Panc1 (cell line): ENCODE data around the gene NRCAM. TPM values are rescaled to one million over a fixed set of nuclear protein-coding genes. Genes with fewer than 3 reads are reported as not detected.

ENCODE experiments used
- ATAC-seq: fragments of 200-7000 bp; cut with Tn5 transposase; 2 replicates; pipeline ENCODE4 v1.9.1; 2020; ENCODE audit warnings: mild to moderate bottlenecking, moderate library complexity
- BruUV-seq: library from RNA; stranded (reverse); fragments of 400-500 nt; replicated peaks from 2 replicates; lab custom pipeline; 2021; lab: Mats Ljungman, UMichigan
- CTCF ChIA-PET: fragments of 300-600 bp; sonication (Branson Sonifier 250); formaldehyde crosslinking; loops from one replicate; lab custom pipeline; 2022; ENCODE audit warnings: antibody characterized with exemption; lab: Charles Lee
- POLR2A ChIA-PET: fragments of 300-600 bp; sonication (Branson Sonifier 250); formaldehyde crosslinking; loops from one replicate; lab custom pipeline; 2022; ENCODE audit warnings: antibody characterized with exemption; lab: Charles Lee
- DNase-seq: peaks from one replicate; pipeline ENCODE4 v3.0.0-alpha.2; 2010; ENCODE audit warnings: low read depth, low spot score
- H3K27ac ChIP-seq: 2 replicates; pipeline ENCODE4 v1.5.1; 2011; ENCODE audit warnings: mild to moderate bottlenecking, low read length, inconsistent platforms
- H3K27me3 ChIP-seq: fragments of 200-500 bp; sonication (Bioruptor generic); 2 replicates; pipeline ENCODE4 v1.6.0; 2014; ENCODE audit warnings: low read length, inconsistent platforms; ENCODE audit not compliant: control insufficient read depth, insufficient read depth
- H3K36me3 ChIP-seq: fragments of 200-500 bp; sonication (Bioruptor generic); 2 replicates; pipeline ENCODE4 v1.5.1; 2014; ENCODE audit warnings: inconsistent platforms, mild to moderate bottlenecking, low read length, moderate library complexity; ENCODE audit not compliant: control insufficient read depth, insufficient read depth
- H3K4me1 ChIP-seq: 2 replicates; pipeline ENCODE4 v1.5.1; 2011; ENCODE audit warnings: inconsistent platforms, mild to moderate bottlenecking, low read length, moderate library complexity; ENCODE audit not compliant: control insufficient read depth, insufficient read depth
- H3K4me3 ChIP-seq, 2 experiments: 2 replicates each; pipeline ENCODE4 v1.5.1; 2011 to 2012; ENCODE audit warnings: low read depth in 2 of 2, low read length in 2 of 2, mild to moderate bottlenecking in 2 of 2, inconsistent platforms in 1 of 2, moderate library complexity in 1 of 2
- H3K9me3 ChIP-seq: fragments of 200-500 bp; sonication (Bioruptor generic); 2 replicates; pipeline ENCODE4 v1.5.1; 2014; ENCODE audit warnings: low read depth, mild to moderate bottlenecking, inconsistent platforms, low read length, moderate library complexity; ENCODE audit not compliant: control insufficient read depth, insufficient read depth
- POLR2AphosphoS5 ChIP-seq: IDR thresholded peaks from 2 replicates; pipeline ENCODE4 v1.6.1; 2012; ENCODE audit warnings: mild to moderate bottlenecking, low read depth, low read length, moderate library complexity
- SIN3A ChIP-seq: IDR thresholded peaks from 2 replicates; pipeline ENCODE4 v1.6.1; 2012; ENCODE audit warnings: low read depth, mild to moderate bottlenecking, low read length, moderate library complexity, borderline replicate concordance; ENCODE audit not compliant: insufficient read depth
- TCF7L2 ChIP-seq: IDR thresholded peaks from 2 replicates; pipeline ENCODE4 v1.6.1; 2011; ENCODE audit warnings: mild to moderate bottlenecking, low read depth, low read length, inconsistent platforms
- in situ Hi-C: cut with HindIII; loops from 2 replicates; pipeline ENCODE4 v1.10.0; 2016; ENCODE audit warnings: low sequenced_read_pairs, low pct_unique_long_range_greater_than_20kb
- intact Hi-C: fragments of 100-400 bp; cut with micrococcal nuclease; formaldehyde crosslinking; loops from one replicate; pipeline ENCODE4 v1.10.0; 2022; ENCODE audit not compliant: unreplicated experiment
- total RNA-seq: library from RNA; stranded (reverse); gene quantifications from one replicate; pipeline ENCODE4 v1.2.1, GENCODE V29; 2021; ENCODE audit not compliant: unreplicated experiment
- TF ChIP-seq, protein P1 (sequence below), 2 experiments: IDR thresholded peaks; 2 replicates each; pipeline ENCODE4 v1.6.1; 2011 to 2012; ENCODE audit warnings: low read depth in 2 of 2, control low read depth in 1 of 2, low read length in 1 of 2, mild to moderate bottlenecking in 1 of 2, moderate library complexity in 1 of 2; ENCODE audit not compliant: insufficient read depth in 1 of 2
- TF ChIP-seq, protein P2 (sequence below): fragments of 450-650 bp; IDR thresholded peaks from 2 replicates; pipeline ENCODE4 v1.5.1; 2017; ENCODE audit warnings: mild to moderate bottlenecking

NRCAM gene
- total RNA-seq, 1 experiment from 2014 or later = 0.21 TPM

DNA sequence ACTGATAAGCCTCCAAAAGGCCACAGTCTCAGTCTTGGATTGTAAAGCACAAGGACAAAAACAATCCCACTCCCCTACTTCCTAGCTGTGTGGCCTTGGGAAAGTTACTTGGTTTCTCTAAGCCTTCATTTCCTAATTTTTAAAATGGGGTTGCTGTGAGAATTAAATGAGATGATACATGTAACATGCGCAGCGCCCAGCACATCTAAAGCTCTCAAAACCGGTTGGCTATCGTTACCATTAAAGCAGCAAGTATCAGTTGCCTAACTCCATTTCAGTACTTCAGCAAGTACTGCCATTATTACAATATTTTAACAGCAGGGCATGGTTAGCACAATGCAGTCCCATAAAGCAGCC, 1.9 kb downstream of the NRCAM start:
- Histone ChIP-seq H3K4me1 (no peaks in the 10 kb centered on the region), H3K36me3 (no peaks in the 10 kb centered on the region), H3K4me3 (peak overlapping the region; percentile 33 to 43; a peak in 2 of 4 replicates), H3K9me3 (no peaks in the 10 kb centered on the region), H3K27me3 (peaks cover 36% of the 10 kb centered on the region), H3K27ac (no peak overlapping the region)
- CTCF ChIA-PET = no interaction called here
- ATAC-seq (peak; percentile 33; the same call in 1 of the 2 replicates), DNase-seq (no peak)
- TF ChIP-seq, protein P1, sequence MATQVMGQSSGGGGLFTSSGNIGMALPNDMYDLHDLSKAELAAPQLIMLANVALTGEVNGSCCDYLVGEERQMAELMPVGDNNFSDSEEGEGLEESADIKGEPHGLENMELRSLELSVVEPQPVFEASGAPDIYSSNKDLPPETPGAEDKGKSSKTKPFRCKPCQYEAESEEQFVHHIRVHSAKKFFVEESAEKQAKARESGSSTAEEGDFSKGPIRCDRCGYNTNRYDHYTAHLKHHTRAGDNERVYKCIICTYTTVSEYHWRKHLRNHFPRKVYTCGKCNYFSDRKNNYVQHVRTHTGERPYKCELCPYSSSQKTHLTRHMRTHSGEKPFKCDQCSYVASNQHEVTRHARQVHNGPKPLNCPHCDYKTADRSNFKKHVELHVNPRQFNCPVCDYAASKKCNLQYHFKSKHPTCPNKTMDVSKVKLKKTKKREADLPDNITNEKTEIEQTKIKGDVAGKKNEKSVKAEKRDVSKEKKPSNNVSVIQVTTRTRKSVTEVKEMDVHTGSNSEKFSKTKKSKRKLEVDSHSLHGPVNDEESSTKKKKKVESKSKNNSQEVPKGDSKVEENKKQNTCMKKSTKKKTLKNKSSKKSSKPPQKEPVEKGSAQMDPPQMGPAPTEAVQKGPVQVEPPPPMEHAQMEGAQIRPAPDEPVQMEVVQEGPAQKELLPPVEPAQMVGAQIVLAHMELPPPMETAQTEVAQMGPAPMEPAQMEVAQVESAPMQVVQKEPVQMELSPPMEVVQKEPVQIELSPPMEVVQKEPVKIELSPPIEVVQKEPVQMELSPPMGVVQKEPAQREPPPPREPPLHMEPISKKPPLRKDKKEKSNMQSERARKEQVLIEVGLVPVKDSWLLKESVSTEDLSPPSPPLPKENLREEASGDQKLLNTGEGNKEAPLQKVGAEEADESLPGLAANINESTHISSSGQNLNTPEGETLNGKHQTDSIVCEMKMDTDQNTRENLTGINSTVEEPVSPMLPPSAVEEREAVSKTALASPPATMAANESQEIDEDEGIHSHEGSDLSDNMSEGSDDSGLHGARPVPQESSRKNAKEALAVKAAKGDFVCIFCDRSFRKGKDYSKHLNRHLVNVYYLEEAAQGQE (IDR thresholded peaks at IDR 0.05; ENCODE audit: insufficient read depth in 1 of 2, low read depth in 2 of 2, low read length in 1 of 2) = no peak
- TF ChIP-seq POLR2AphosphoS5 (no peak), TCF7L2 (no peak), SIN3A (no peak)
- TF ChIP-seq, protein P2, sequence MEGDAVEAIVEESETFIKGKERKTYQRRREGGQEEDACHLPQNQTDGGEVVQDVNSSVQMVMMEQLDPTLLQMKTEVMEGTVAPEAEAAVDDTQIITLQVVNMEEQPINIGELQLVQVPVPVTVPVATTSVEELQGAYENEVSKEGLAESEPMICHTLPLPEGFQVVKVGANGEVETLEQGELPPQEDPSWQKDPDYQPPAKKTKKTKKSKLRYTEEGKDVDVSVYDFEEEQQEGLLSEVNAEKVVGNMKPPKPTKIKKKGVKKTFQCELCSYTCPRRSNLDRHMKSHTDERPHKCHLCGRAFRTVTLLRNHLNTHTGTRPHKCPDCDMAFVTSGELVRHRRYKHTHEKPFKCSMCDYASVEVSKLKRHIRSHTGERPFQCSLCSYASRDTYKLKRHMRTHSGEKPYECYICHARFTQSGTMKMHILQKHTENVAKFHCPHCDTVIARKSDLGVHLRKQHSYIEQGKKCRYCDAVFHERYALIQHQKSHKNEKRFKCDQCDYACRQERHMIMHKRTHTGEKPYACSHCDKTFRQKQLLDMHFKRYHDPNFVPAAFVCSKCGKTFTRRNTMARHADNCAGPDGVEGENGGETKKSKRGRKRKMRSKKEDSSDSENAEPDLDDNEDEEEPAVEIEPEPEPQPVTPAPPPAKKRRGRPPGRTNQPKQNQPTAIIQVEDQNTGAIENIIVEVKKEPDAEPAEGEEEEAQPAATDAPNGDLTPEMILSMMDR = no peak
- BruUV-seq = no TSS peak
- in situ Hi-C loops = no loop called here
- POLR2A ChIA-PET = no interaction called here
- intact Hi-C loops = loop anchor here (5.0 kb wide), 1 partner anchor 272 kb away; no protein-coding TSS in a partner anchor

DNA sequence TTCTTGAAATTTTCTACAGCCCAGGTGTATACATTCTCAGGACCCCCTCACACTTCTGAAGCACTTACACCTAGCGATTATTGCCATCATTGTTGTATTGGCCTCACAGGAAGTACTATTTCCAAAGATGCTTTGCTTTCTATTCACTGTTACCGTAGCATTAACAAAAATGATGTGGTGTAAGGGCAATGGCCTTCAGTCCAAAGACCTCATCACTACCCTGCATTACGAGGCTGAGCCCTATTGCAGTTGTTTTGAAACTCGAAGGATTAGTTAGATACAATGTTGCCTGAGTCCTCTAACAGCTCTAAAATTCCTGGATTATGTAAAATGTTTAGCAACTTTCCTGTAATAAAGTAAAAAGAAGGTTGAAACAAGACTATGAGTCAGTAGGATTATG, 2.9 kb downstream of the NRCAM start:
- no peaks in the 10 kb centered on the region for H3K36me3 ChIP-seq
- ATAC-seq = no peak
- peaks cover 35% of the 10 kb centered on the region for H3K27me3 ChIP-seq
- intact Hi-C loops = loop anchor here (5.0 kb wide), 1 partner anchor 271 kb away; no protein-coding TSS in a partner anchor
- no TSS peak for BruUV-seq
- CTCF ChIA-PET = interaction anchor here (0.7 to 0.9 kb wide), 2 partner anchors 44 to 270 kb away, joined by 3 read pairs; no protein-coding TSS in a partner anchor
- POLR2A ChIA-PET = no interaction called here
- no peaks in the 10 kb centered on the region for H3K9me3 ChIP-seq
- H3K4me3 ChIP-seq = no peak overlapping the region
- TF ChIP-seq POLR2AphosphoS5 = no peak
- no peak for TF ChIP-seq TCF7L2
- TF ChIP-seq, protein P2 = no peak
- TF ChIP-seq, protein P1 (IDR thresholded peaks at IDR 0.05; ENCODE audit: insufficient read depth in 1 of 2, low read depth in 2 of 2, low read length in 1 of 2) = no peak
- TF ChIP-seq SIN3A = no peak
- in situ Hi-C loops = no loop called here
- no peak overlapping the region for H3K27ac ChIP-seq
- no peak for DNase-seq
- H3K4me1 ChIP-seq = no peaks in the 10 kb centered on the region
